GM19463 (cell line): Measurements from ENCODE around the gene PUM2.
"Not testable (repeated sequence)": the region's sequence is repeated elsewhere in the genome, so short reads cannot be mapped to it uniquely, and the experiment has no call there.

Experiments
- ATAC-seq: cut with Tn5 transposase; IDR thresholded peaks from one replicate; pipeline ENCODE4 v1.9.1; 2021; ENCODE audit warnings: mild to moderate bottlenecking, moderate library complexity; ENCODE audit not compliant: unreplicated experiment

PUM2 gene, protein sequence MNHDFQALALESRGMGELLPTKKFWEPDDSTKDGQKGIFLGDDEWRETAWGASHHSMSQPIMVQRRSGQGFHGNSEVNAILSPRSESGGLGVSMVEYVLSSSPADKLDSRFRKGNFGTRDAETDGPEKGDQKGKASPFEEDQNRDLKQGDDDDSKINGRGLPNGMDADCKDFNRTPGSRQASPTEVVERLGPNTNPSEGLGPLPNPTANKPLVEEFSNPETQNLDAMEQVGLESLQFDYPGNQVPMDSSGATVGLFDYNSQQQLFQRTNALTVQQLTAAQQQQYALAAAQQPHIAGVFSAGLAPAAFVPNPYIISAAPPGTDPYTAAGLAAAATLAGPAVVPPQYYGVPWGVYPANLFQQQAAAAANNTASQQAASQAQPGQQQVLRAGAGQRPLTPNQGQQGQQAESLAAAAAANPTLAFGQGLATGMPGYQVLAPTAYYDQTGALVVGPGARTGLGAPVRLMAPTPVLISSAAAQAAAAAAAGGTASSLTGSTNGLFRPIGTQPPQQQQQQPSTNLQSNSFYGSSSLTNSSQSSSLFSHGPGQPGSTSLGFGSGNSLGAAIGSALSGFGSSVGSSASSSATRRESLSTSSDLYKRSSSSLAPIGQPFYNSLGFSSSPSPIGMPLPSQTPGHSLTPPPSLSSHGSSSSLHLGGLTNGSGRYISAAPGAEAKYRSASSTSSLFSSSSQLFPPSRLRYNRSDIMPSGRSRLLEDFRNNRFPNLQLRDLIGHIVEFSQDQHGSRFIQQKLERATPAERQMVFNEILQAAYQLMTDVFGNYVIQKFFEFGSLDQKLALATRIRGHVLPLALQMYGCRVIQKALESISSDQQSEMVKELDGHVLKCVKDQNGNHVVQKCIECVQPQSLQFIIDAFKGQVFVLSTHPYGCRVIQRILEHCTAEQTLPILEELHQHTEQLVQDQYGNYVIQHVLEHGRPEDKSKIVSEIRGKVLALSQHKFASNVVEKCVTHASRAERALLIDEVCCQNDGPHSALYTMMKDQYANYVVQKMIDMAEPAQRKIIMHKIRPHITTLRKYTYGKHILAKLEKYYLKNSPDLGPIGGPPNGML

DNA sequence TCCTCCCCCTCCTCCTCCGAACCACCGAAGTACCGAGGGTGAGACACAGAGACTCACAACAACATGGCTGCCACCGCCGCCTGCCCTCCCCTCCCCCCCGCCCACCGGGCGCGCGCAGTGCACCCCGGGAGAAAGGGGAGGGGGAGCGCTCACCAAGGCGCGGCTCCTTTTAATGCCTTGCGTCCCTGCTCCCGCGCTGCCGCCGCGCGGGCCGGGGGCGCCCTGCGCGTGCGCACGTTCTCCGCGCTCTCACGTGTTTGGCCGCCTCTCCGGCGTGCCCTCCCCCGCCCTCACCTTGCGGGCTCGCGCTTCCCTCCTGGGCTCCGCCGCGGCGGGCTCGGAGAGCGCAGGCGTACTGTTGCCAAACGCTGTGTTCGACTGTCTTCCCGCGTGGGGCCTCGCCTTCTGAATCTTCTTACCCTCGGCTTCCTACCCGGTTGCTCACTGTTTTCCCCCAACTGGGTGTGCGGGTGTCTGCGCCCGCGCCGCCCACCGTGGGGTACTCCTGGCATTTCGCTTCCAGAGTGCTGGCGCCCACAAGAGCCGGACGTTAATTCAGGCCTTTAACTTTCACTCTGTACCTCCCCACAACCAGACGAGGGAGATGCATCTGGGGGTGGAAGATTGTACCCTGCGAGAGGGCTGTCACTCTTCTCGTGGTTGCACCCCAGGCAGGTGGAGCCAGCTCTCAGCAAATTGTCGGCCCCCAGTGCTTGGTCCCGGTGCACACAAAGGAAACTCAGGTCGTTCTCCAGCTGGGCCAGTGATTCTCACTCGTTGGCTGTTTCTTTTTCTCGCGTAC lies at the start of gene PUM2:
TSS of gene PUM2 (minus strand) at position 92 of the 802 bp plus-strand sequence. CDS start 23,484 bp downstream, outside the sequence.
- peak; percentile 76 for ATAC-seq

DNA sequence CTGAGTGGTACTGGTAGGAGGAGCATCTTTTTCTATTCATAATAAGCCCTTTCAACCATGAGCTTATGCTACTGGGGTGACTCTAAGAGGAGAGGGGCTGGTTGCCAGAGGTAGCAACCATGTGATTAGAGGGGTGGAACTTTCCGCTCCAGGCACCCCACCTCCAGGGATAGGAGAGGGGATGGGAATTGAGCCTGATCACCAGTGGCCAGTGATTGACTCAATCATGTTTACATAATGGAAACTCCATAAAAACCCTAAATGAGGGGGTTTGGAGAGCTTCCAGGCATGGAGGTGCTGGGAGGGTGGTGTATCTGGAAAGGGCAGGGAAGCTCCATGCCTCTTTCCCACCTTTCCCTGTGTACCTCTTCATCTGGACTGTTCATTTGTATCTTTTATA lies 49.7 kb upstream of the PUM2 start:
- no peak for ATAC-seq

DNA sequence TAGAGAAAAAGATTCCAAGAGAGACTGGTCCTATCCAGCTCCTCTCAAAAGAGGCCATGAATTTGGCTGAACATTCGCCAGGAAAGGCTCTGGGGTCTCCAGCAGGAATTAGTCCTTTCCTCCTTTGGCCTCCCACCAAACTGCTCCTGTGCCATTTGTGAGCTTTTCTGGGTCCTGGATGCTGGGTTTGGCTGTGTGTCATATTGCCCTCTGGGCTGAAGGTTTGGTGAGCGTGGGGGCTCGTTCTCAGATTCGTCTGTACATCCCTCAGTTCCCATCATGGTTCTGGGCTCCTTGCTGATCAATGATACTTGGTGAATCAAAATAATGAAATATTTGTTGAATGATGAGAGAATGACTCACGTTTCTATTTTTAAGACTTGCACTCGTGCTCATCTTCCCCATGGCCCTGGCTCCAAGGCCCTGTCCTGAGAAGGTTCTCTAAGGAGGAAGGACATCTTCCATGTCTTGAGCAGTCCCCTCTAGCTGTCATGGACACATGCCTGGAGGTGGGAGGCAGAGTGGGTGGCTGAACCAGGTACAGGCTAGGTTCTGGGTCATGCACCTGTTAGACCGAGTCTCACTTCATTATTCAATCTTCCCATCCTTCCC lies 48.4 kb upstream of the PUM2 start:
- no peak for ATAC-seq

DNA sequence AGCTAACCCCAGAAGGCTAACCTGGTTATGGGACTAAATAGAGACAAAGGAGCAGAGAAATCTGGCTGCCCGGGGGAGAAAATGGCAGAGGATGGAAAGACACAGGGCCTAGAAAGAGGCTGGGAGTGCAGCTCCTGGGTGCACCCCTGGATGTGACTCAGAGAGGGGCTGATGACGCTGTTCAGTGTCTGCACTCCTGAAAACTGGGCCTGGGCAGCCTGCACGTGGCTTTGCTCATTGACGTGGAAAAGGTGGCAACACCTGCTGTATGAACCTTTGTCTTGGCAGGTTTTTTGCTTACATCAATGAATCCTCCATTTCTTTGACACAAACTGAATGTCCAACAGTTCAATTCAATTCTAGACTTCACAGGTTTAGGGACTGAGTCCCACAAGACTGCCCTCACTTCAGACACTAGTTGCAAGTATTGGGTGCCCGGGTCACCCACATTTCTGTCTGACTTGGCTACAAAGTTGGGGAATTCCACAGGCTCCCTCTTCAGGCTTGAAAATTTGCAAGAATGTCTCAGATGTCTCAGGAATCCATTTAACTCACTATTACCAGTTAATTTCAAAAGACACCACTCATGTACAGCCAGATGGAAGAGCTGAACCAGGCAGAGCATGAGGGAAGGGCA lies 47.3 kb upstream of the PUM2 start:
- no peak for ATAC-seq

DNA sequence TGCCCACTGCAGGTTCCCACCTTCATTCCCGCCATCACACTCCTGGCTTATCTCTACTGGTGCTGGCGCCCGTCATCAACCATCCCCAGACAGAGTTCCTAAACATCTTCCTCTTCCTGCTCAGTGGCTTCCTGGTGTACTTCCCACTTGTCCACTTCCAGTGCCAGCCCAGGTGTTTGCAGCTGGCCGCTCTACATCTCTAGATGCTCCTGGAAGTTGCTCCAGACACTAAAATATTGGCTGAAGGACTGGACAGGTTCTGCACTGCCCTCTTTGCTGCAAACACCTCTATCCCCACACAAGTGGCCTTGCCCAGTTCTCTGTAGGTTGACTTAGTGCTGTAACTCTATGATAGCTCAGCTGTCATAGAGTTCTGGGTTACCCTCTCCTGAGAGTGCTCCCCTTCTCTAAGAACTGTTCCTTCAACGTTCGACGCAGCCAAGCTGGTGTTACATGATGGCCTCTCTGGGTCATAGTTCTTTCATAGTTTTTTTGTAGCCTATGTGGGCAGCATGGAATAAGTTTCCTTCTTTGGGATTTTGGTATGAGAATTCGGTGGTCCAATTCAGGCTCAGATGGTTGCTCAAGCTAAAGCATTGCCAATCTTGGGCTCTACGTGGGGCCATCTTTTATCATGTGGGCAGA lies 45.8 kb upstream of the PUM2 start:
- no peak for ATAC-seq

DNA sequence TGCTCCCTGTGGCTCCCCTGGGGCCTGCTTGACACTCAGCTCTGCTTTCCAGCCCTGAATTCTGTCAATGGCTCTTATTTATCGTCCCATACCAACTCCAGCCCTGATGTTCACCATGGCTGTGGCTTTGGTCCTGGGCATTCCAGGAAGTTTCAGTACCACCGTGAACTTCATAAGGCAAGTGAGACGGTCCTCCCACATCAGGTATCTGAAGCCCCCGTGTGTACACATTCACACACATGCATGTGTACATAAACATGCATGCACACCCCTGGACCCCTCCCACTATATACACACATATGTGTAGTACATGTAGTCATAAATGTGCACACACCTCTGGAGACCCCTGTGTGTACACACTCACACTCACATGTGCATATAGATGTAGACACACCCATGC lies 43.3 kb upstream of the PUM2 start:
- no peak for ATAC-seq

DNA sequence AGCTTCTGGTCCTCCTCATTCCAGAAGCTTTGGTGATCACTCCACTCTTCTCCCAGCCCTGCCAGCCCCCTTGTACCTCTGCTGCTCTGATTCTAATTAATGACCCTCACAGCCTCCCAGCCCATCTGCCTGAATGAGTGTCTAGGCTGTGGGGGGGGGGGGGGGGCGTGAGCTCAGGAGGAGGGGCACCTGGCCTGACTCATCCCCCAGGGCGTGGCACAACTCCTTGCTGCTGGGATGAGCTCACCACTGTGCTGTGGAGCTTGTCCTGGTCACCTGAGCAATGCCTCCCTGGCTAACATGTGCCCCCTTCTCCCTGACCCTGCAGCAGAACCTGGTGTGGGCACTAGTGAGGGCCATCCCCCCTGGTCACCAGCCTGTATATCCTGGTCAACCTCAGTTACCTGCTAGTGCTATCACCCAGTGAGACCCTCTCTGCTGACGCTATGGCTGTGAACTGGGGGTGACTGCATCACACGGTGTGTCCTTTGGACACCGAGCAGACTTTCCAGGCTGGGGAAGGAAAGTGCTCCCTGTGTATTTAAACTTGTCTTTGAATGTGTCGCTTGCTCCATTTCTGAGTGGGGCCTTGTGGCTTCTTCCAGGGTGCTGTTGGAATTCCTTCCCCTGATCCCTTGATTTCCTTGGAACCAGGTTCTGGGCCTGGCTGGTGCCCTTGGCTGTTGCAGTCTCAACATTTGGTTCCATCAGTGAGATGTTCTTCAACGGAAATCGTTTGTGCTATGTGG lies 41.5 kb upstream of the PUM2 start:
- no peak for ATAC-seq

DNA sequence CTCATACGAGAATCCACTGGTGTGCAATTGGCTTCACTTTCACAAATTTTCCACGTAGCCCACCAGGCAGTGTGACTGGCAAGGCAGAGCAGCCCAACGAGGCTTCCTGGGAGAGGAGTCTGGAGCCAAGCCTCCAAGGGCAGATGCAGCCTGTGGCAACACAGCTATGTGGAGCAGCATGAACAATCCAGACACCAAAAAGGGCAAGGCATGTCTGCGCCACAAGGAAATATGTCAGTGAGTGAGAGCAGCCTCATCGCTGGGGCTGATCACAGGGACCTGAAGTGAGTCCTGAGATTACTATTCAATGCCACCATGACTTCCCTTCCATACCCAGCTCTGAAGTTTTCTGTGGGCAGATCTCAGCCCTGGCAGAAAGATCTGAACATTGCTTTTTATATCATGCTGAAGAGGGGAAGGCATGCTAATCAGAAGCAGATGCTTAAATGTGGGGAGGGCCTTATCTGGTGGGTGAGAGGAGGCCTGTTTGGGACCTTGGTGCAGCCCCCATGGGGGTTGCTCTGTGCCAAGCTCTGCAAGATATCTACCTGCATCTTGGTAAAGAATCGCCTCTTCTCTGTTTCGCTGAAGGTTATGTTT lies 40.0 kb upstream of the PUM2 start:
- no peak for ATAC-seq

DNA sequence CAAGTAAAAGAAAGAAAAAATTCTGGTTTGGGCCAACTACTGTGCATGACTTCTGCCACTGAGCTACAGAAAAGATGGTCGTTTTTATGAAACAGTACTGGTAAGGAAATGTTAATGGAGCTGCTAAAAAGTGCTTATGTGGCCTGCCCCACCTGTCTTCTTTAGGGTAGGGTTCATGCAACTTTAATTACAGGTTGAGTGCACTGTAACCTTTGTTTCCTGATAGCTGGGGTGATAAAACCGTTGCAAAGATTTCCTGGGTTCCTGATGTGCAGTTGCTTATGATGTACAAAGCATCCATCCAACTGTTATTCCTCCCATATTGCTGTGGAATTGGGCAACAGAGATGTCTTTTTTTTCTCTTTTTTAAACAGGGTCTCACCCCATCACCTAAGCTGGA lies 34.3 kb upstream of the PUM2 start:
- ATAC-seq: no peak

DNA sequence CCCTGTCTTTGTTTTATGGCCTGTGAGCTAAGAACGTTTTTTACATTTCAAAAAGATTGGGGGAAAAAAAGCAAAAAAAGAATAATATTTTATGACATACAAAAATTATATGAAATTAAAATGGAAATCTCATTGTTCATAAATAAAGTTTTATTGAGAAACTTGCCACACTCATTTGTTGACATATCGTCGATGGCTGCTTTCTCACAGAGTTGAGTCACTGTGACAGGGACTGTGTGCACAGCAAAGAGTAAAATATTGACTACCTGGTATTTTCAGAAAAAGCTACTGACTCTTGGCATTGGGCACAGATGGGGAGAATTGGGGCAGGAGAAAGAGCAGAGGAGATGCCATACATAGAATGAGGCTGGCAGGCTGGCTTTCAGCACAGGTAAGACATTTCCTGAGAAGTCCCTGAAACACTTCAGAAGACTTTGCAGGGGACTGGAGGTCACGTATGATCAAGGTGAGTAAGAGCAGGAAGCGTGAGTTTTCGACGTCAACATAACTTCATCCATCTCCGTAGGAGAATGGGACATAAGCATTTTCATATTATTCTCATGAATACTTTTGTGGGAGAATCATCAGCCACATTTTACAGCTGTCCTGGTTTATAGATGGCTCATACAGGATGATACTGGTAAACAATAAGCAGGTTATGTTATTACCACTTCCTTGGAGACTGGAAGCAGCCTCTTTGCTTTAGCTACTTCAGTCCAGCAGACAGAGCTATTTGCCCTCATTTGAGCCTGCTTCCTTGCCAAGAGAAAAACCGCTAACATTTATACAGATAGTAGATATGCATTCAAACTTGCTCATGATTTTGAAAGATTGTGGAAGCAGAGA lies 32.5 kb upstream of the PUM2 start:
- no peak for ATAC-seq

DNA sequence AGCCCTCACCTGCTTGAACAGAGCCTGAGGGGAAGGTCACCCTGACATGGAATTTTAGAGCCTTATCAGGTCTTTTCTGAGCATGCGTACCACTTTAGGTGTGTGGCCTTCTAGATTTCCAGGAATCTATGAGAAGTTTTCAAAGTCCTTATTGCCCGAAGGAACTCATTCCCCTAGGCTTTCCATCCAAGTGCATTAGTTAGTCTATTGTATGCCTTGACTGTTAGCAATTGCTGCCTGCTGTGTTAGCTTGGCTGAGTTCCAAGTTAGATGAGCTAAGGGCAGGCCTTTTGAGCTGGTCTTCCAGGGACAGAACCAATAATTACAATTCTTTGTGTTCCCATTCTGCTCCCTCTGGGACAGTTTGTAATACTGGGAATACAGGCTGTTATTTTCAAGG lies 30.8 kb upstream of the PUM2 start:
- no peak for ATAC-seq

DNA sequence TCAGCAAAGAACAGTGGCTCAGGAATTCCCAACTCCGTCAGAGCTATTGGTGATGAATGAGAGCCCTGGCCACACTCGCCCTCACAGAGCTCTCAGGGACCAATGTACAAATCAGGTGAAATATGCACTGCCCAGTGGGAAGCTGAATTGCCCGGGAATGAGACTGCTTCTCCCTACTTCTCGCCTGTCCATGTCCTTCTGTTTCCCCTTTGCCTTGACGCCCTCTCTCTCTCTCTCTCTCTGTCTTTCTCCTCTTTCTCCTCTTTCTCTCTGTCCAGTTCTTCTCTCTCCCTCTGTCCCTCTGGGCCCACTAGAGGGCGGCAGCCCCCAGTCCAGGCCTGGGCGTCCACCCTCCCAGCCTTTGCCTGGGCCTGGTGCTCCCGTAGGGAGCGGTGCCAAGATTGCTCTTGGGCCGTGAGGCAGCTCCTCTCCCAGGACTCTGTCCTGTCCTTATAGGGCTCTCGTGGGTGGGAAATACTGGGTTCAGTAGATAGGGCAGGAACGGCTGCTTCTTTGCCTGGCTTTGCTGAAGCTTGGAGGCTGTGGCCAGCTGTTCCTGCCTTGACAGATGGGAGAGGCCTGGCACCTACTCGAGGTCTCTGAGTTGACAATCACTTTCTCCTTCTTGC lies 28.4 kb upstream of the PUM2 start:
- no peak for ATAC-seq

DNA sequence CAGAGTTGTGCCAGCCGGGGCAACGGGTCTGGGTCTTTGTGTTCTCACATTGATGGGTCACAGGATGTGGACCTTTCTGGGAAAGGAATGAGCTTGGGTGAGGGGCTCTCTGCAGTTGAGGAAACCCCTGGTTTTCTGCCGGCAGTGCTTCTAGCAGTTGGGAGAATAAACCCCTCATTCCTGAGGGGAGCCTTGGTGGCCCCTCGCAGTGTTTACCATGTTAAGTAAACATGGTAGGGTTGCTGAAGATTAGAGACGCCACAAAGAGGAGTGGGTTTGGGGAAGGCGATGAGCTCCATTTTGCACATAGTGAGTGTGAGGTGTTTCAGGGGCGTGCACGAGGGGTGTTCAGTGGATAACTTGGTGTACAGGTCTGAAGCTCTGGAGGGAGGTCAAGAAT lies 27.7 kb upstream of the PUM2 start:
- no peak for ATAC-seq

DNA sequence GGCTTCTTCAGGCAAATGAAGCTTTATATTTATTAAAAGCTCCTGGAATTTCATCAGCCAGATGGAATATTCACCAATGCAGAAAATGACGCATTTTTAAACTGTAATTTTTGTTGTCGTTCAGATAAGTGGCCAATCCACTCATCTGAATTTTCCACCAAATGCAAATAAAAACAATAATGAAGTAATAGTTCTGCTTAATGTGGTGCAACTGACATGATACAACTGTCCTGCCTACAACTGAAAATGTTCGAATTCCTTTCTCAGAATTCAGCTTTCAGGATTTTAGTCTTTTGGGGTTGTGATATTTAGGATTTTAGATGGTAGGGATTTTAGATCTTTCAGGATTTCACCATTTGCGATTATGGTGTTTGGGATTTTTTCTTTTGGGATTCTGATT lies 27.1 kb upstream of the PUM2 start:
- ATAC-seq: no peak

DNA sequence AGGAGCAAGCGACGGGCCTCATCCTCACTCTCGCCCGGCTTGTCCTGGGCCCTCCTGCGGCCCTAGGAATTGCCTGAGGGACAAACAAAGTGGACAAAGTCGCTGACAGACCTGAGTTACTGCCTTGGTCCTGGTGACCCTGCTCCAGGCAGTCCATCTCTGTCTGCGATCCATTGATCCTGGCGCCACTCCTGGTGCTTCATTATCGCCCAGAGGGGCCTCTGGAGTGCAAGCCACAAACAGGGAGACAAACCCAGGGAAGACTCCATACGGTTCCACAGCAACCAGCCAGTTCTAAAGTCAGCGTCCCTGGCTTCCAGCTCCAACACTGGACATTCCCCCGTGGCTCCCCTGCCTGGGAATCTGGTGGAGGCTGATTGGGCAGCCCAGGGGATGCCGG lies 24.3 kb upstream of the PUM2 start:
- not testable (repeated sequence) for ATAC-seq

DNA sequence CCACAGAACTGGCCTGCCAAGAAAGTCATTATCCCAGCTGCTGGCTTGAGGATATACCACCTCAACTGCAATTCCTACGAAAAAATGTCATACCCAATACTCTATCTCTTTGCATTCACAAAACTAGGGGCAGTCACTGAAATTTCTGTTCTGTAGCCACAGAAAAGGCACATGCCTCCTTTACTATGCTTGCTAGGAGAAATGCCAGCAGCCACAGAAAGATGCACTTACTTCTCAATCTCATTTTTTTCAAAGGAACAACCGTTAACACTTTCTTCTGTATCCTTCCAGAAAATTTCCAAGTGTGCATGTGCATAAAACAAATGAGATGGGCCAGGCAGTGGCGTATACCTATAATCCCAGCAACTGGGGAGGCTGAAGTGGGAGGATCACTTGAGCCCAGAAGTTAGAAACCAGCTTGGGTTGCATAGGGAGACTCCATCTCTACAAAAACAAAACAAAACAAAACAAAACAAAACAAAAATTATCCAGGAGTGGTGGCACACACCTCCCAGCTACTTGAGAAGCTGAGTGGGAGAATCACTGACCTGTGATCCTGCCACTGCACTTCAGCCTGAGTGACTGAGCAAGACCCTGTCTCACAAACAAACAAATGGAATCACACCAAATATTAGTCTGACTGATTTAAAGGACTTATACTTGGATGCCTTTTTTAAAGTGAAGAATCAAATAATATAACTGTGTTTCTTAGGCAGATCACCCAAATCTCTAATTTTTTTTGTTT lies 22.4 kb upstream of the PUM2 start:
- no peak for ATAC-seq
